NCI-H2171 treated with DMSO at 0.1 percent for 48 hours (cell line): Measurements from ENCODE around the gene CPEB1.
"Not testable (repeated sequence)": the region's sequence is repeated elsewhere in the genome, so short reads cannot be mapped to it uniquely, and the experiment has no call there.

ENCODE experiments used
- DNase-seq: peaks from one replicate; lab custom pipeline; 2025; lab: John Stamatoyannopoulos, UW

CPEB1 gene

DNA sequence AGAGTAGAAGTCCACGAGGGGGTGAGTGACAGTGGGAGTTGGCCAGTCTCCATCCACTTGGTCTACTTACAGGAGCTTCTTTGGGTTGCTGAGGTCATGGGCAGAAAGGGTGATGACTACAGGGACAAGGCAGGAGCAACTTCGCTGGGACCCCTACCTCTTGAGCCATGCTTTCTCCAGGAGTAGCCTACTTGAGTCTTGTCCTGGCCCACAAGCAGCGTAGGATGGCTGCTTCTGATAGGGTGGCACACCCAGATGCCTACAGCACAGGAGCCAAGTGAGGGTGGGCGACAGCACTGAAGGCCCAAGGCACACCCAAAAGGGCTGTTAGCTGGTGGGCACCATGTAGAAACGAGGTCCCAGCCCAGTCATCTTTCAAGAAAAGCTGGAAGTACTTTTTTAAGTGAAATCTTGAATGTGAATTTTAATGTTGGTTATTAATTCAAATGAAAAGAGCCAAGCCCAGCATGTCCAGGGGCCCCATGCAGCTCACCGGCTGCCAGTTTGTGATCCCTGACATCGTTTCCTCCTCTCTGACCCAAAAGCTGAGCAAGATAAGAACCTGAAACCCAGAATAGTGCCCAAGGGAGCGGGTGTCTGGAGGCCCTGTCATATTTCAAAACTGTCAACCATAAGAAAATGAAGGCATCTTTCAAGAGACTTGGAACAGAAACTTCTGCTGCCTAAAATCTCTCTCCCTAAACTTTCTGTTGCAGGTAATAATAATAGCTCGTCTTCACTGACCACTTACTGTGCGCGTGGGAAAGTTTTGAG is 2.2 kb upstream of the CPEB1 start:
- no peak for DNase-seq

DNA sequence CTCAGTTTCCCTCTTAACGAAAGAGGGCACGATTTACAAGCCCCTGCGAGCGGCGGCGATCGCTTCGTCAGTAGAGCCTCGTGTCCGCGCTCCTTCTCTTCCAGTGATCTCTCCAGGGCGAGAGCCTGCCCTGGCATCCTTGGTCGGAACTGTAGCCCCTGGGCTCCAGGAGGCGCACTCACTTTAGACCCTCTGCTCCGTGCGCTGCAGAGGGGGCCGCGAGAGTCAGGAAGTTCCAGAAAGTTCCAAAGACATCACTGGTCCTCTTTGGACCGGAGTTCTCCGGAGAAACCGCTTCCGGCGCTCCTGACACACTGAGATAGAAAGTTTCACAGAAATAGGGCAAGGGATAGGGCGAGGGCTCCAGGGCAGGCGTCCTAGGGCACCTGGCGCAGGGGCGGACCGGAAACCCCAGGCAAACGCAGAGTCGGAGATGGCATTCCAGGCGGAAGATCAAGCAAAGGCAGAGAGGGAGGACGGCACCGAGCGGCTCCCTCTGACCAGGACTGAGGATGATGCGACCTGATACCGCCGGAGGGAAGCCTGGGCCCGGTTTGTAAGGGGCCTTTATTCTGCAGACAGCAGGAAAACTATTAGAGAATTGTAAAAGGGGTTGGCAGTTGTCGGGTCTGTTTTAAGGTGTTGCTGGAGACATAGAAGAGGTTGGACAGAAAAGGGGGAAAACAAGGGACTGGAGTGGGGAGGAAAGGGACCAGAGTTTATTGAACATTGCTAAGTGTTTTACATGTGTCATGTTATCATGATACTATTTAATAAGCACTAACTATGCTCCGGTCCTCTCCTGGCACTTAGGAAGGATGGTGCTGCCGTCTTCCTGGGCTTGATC is 1.3 kb upstream of the CPEB1 start:
- DNase-seq = no peak

DNA sequence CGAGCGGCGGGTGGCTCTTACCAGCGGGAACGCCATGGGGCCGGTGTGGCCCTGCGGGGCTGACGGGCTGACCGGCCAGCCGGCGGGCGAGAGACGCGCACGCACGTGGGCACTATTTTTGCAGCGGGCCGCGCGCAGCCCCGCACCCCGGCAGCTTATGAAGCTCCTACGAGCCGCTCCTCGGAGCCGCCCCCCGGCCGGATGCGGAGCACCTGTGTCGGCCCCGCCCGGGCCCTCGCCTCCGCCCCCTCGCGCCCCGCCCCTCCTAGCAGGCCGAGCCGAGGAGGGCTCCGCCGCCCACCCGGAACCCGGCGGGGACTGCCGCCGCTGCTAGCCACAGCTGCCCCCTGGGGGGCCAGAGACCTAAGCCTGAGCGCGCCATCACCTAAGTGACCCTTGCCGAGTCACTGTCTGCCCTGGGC is 683 bp upstream of the CPEB1 start:
- DNase-seq = no peak

DNA sequence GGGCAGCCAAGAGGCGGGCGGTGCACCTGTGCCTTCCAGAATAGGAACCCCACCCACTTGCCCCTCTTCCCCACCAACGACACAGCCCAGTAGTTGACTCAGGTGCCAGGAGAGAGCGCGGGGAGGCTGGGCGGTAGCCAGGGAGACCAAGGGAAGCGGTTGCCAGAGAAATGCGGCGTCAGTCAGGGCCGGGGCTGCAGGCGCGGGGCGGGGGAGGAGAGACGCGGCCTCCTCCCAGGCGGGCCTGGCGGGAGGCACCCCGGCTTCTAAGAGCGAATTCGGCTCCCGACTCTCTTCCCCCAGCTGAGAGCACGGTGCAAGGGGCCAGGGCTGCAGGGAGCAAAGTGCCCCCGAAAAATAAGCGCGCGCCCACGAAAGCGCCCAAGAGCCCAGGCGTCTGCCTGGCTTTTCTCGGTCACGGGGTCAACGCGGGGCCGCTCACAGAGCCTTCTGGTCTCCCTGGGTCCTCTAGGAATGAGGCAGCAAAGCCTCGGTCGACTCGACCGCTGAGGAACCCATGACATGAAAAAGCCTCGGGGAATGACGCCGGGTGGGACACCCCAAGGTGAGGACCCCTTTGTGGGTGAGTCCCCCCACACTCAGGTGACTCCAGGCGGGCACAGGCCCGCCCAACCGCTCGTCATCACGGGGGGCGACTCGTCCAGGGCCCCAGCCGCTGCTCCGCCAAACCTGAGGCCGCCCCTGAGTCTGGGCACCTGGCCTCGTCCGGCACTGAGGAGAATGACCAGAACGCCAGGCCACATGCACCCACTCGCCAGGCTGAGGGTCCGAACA is 716 bp downstream of the CPEB1 start:
- peak; percentile 69 for DNase-seq

DNA sequence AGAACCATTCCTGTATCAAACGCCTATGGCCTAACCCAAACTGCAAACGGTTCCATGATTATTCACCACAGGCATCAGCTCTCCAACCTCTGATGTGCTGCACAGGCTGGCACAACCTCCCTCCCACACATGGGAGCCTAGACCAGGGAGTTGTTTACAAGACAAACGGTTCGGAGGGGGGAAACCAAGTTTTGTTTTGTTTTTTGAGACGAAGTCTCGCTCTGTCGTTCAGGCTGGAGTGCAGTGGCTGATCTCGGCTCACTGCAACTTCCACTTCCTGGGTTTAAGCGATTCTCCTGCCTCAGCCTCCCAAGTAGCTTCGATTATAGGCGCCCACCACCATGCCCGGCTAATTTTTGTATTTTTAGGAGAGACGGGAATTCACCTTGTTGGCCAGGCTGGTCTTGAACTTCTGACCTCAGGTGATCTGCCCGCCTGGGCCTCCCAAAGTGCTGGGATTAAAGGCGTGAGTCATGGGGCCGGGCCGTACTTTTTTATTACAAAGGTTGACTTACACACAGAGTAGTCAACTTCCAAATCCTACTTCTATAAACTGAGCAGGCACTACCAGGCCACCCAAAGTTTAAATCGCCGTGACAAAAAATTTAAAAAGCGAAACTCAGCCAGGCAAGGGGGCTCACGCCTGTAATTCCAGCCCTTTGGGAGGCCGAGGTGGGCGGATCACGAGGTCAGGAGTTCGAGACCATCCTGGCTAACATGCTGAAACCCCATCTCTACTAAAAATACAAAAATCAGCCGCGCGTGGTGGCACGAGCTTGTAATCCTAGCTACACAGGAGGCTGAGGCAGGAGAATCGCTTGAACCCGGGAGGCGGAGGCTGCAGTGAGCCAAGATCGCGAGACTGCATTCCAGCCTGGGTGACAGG is 2.0 kb downstream of the CPEB1 start:
- not testable (repeated sequence) for DNase-seq

DNA sequence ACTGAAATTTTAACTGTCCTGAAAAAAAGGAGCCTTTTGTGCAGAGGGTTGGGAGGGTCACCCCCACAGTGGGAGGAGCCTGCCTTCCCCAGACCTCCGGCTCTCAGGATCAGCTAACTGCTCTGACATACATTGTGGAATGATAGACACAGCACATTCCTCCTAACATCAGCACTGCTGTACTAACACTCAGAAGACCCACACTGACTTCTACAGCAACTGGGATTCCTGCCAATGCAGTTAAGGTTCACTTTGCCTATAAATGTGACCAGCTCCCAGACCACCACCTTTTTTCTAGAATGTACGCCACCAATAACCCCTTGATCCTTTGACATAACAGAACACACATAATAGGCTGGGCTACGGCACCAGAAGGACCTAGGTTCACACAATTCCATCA is 3.2 kb downstream of the CPEB1 start:
- DNase-seq = no peak

DNA sequence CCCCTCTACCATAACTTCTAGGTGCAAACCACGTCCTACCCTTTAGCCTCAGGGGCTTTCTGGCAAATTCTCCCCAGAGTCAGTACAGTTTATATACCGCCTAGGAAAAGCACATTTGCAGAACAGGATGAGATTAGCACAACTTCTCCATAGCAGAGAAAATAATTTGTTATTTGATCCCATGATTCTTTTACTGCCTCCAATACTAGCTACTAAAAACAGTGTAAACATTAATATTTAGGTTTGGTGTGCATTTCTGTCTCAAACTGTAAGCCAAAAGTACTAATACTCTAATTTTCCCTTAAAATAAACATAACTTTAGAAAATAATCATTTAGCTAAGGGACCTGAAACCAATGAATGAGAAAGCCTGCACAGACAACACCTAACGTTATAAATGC is 4.5 kb downstream of the CPEB1 start:
- DNase-seq = no peak

DNA sequence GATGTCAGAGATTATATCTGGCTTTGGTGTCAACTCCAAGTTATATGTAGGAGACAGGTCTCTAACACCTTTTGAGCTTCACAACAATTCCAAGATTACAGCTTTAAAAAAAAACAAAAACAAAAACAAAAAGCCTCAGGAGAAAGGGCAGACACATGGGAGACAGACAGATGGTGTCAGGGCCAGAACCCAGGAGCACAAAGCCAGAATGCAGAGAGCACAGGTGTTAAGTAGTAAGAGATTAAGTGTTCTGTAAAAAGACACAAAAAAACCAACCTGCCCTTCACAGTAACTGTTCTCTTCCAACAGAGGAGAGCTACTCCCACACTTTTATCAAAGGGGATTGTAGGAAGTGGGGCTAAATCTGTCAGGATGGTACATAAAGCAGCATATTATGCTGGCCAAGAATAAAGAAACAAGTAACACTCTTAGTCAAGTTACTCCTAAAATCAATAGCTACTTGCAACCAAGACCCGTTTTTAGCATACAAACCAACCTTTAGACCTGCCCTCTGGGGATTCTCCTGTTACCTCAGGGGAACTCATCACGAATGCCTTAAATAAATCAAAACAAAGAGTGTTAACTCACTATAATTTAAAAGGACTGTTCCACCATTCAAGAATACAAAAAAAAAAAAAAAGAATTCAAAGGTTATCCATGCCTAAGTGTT is 5.9 kb downstream of the CPEB1 start:
- DNase-seq = peak; percentile 97

DNA sequence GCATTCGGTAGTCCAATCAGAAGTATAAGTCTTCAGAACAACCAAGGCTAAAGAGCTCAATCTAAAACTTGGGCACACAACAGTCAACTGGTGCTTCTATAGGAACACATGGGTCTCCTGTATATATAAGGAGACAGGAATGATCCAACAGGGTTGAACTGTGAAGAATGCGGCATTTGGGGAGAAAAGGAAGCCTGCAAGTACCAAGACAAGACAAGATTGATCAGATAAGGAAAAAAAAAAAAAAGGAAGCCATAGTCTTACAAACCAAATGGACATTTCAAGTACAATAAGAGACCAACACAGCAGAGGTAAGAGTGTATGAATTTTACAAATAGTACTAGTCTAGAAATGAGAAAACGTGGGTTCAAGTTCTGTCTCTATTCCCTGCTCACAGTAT is 6.5 kb downstream of the CPEB1 start:
- peak; percentile 58 for DNase-seq

DNA sequence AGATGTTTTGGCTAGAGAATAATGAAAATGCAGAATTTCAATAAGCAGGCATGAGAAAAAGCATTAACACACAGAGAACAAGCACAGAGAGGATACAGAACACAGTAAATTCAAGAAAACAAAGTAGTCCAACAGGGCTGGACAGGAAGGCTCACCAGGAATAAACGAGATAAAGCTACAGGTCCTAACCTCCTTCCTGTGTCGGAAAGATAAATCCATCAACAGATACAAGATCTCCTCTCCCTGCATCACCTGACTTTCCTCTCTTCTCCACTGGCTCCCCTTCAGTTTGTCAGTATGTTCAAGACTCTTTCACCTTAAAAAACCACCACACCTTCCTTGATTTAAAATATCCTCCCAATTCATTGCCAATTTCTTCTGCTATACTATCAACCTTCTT is 11.4 kb downstream of the CPEB1 start:
- DNase-seq = no peak

DNA sequence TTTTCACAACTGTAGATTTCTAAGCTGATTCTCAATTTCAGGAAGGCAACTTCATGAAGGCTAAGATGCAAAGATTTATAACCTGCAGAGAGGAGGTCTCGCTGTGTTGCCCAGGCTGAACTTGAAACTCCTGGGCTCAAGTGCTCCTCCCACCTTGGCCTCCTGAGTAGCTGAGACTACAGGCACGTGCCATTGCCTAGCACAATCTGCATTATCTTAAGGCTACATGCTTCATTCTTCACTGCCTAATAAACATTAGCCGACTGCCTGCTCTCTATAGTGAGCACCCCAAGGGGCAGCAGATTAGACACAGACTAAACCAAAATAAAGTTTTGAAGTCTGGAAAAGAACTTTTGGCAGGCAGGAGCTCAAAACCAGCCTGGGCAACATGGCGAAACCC is 17.1 kb downstream of the CPEB1 start:
- no peak for DNase-seq

DNA sequence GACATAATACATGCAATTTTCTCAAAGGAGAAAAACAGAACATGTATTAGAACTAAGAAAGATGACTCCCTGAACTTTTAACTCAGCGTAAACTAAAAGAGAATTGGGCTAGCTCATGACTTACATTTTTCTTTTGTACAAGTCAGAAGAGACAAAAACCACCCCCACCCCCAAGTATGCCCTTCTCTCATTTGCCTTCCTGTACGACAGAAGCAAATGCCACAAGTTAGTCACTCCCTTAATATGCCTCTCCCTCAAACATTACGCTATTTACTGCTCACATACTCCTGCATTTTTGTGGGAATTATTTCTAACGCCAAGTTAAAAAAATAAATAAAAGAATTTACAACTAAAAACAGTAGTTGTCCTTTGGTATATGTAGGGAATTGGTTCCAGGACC is 22.0 kb downstream of the CPEB1 start:
- DNase-seq = no peak

DNA sequence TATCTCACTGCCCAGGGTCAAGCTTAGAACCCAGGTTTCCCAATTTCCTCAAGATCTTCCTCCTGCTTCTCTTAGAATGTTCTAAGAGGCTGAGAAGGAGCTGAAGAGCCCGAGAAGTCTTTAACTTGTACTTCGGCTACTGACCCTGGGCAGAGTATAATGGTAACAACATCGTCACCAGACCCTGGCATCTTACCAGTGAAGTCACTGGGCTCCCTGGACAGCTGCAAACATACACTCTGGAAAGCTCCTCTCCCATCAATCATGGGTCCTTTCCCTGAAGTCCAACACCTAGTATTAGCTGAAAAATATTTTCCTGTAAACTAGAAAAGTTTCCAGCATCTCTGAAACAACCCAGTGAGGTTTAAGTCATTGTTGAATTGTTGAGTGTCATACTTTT is 22.7 kb downstream of the CPEB1 start:
- DNase-seq = no peak

DNA sequence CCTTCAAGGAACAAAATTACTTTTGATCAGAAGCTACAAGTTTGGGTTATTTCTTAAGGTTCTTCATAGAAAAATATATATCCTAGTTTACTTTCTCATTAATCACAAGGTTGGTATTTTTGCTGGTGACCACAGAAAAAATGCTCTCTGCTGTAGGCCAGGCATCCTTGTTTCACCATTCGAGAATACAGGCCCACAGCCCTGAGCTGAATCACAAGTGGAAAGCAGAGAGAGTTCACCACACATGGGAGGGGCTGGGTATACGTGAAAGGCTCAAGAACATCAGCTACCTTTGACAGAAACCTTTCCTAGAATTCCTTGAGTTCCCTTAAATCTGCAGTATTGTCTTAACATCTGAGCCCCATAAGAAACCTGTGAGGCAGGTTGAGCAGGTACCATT is 23.2 kb downstream of the CPEB1 start:
- DNase-seq = no peak

DNA sequence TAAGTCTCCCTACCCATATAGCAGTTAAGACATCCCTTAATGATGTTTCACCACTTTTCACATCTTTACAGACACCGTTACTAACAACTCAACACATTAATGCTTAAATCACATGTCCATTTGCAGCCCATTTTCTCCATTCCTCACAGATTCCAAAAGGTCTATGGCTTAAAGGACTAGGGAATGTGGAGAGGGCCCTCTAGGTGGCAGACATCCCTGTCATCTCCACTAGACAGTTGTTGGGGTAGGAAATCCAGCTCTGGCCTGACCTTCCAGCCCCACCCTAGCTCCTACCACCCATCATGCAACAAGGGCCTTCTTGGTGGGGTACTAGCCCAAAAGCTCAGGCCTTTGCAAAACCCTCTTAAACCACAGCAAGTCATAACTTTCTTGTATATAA is 25.2 kb downstream of the CPEB1 start:
- no peak for DNase-seq

DNA sequence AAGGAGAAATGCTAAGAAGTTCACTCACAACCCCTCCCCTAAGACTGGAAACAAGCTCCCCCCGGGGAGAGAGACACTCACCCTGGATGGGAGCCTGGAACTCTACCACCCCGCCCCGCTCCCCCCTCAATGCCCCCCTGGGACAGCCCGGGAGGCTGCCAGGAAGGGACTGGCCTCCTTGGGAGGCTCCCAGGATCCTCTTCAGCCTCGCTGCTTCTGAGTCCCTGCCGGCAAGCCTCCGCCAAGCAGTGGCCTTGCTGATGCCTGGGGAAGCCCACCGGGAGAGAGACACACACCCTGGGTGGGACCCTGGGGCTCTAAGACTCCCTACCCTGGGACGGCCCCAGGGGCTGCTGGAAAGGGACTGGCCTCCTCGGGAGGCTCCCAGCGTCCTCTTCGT is 33.4 kb downstream of the CPEB1 start:
- no peak for DNase-seq

DNA sequence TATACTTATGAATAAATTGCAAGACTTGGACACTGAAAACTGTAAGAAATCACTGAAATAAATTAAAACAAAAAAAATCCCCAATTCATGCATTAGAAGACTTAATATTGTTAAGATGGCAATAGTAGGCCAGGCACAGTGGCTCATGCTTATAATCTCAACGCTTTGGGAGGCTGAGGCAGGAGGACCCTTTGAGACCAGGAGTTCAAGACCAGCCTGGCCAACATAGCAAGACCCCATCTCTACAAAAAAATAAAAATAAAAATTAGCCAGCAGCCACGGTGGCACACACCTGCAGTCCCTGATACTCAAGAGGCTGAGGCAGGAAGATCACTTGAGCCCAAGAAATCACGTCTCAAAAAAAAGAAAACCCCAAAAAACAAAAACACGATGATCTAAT is 35.8 kb downstream of the CPEB1 start:
- DNase-seq = no peak

DNA sequence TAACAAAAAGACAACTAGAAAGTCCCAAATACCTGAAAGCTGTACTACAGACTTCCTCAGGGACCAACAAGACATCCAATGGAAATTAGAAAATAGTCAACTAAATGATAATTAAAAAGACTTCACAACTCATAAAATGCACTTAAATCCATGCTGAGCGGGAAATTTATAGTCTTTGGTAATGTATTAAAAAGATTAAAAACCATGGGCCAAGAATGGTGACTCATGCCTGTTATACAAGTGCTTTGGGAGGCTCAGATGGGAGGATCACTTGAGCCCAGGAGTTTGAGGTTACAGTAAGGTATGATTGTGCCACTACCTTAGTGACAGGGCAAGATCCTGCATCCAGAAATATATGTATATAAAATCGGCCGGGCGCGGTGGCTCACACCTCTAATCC is 45.0 kb downstream of the CPEB1 start:
- no peak for DNase-seq

DNA sequence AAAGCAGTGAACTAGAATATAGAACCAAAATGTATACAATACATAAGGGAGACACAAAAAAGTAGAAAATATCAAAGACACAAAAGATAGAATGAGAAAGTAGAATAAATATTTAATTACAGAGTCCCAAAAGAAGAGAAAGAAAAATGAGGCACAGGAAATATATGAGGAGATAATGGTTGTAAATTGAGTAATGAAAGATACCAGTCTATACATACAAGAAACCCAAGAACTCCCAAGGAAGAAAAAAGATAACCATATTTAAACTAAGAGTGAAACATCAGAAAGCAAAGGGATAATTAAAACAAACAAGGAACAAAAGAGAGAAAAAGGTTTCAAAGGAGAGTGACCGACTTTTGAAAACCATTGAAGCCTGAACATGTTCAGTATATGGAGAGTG is 47.3 kb downstream of the CPEB1 start:
- no peak for DNase-seq

DNA sequence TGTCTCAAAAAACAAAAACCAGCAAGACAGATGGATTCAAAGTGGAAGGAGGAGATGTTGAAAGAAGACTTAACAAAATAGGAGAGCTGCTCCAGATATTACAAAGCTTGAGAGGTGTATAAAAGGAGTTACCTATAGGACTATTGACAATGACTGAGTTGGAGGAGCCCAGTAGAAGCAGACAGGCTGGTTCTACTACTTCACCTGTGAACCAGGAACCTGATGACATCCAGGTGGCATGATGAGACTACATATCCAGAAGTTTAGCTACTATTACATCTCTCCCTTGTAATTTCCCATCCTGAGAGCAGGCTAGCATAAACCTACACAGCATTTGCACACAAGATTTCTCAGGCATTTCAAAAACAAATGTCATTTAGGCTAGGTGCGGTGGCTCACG is 49.3 kb downstream of the CPEB1 start:
- DNase-seq = no peak

DNA sequence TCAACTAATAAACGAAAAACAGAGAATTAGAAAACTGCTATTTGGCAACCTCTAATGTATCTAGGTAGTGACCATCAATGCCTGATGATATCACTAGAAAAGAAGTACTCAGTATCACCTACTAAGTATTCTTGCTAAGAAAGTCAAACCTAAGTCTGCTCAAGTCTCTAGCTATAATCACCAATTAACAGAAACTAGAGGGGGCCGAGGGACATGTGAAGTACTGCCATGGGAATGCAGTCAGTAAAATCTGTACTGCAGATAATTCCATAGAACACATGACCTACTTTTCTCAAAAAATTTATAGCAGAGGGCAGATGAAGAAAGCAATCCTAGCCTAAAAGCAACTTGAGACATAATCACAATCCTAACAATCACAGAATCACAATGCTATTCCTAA is 51.4 kb downstream of the CPEB1 start:
- no peak for DNase-seq
